Measurements from ENCODE around the gene DSG2. TPM values are rescaled to one million over a fixed set of nuclear protein-coding genes. Genes with fewer than 3 reads are reported as not detected.

The DSG2 gene
- total RNA-seq, 1 experiment from 2014 or later, result 194 TPM

DNA sequence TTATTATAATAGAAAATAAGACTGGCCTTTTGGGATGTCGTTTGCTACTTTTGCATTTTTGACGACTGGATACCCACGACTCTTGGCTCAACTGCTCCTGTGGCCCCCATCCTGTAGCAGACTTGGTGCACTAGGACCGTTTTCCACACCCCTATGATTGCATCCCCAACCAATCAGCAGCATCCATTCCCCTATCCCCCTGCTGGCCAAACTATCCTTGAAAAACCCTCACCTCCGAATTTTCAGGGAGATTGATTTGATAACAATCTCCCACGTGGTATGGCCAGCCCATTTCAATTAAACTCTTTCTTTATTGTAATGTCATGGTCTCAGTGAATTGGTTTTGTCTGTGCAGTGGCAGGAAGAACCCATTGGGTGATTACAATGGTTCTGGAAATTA is 55.8 kb downstream of the DSG2 start:
- DNase-seq, result peak; percentile 11
- intact Hi-C loops (cut with micrococcal nuclease; ENCODE audit: unreplicated experiment), result no loop called here

DNA sequence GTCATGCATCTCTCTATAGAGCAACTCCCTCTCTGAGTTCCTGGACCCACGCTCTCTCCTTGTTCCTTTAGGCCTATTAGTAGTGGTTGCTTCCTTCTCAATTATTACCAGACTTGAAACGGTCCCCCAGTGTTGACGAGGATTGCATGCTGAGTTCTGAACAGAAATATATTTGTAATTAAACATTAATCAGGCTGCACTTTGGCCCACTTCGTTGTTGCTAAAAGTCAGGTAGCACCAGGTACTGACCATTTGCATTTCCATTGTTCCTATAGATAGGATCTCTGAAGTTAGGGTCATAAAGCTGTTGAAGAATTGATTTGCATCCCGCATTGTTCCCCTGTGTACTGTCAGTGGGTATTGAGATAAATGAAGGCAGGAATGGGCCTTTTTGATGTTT is 56.8 kb downstream of the DSG2 start:
- no TSS peak for BruUV-seq (replicated peaks)
- TF ChIP-seq, protein P1, sequence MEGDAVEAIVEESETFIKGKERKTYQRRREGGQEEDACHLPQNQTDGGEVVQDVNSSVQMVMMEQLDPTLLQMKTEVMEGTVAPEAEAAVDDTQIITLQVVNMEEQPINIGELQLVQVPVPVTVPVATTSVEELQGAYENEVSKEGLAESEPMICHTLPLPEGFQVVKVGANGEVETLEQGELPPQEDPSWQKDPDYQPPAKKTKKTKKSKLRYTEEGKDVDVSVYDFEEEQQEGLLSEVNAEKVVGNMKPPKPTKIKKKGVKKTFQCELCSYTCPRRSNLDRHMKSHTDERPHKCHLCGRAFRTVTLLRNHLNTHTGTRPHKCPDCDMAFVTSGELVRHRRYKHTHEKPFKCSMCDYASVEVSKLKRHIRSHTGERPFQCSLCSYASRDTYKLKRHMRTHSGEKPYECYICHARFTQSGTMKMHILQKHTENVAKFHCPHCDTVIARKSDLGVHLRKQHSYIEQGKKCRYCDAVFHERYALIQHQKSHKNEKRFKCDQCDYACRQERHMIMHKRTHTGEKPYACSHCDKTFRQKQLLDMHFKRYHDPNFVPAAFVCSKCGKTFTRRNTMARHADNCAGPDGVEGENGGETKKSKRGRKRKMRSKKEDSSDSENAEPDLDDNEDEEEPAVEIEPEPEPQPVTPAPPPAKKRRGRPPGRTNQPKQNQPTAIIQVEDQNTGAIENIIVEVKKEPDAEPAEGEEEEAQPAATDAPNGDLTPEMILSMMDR (IDR thresholded peaks at IDR 0.05; ENCODE audit: unreplicated experiment), result no peak
- Mint-ChIP-seq H3K9me3 (ENCODE audit: low read depth, unreplicated experiment) (no peaks in the 10 kb centered on the region), H3K4me1 (ENCODE audit: low read depth, unreplicated experiment) (peaks cover 28% of the 10 kb centered on the region), H3K27ac (ENCODE audit: unreplicated experiment) (no peak overlapping the region), H3K27me3 (ENCODE audit: unreplicated experiment) (no peaks in the 10 kb centered on the region), H3K4me3 (ENCODE audit: low read depth, unreplicated experiment) (no peak overlapping the region), H3K36me3 (ENCODE audit: insufficient read depth, unreplicated experiment) (peaks cover under 1% of the 10 kb centered on the region)
- CTCF ChIA-PET, result no interaction called here
- no peak for DNase-seq
- intact Hi-C loops (cut with micrococcal nuclease; ENCODE audit: unreplicated experiment), result no loop called here

More for the DNA sequence above, 55.8 kb downstream of the DSG2 start:
- no peaks in the 10 kb centered on the region for H3K9me3 Mint-ChIP-seq (ENCODE audit: low read depth, unreplicated experiment)
- peaks cover 28% of the 10 kb centered on the region for H3K4me1 Mint-ChIP-seq (ENCODE audit: low read depth, unreplicated experiment)
- no peak overlapping the region for H3K4me3 Mint-ChIP-seq (ENCODE audit: low read depth, unreplicated experiment)
- H3K36me3 Mint-ChIP-seq (ENCODE audit: insufficient read depth, unreplicated experiment), result peaks cover 9% of the 10 kb centered on the region
- BruUV-seq (replicated peaks), result no TSS peak
- no peak overlapping the region for H3K27ac Mint-ChIP-seq (ENCODE audit: unreplicated experiment)
- TF ChIP-seq, protein P1 (IDR thresholded peaks at IDR 0.05; ENCODE audit: unreplicated experiment), result peak; percentile 32
- H3K27me3 Mint-ChIP-seq (ENCODE audit: unreplicated experiment), result no peaks in the 10 kb centered on the region
- CTCF ChIA-PET, result no interaction called here

DNA sequence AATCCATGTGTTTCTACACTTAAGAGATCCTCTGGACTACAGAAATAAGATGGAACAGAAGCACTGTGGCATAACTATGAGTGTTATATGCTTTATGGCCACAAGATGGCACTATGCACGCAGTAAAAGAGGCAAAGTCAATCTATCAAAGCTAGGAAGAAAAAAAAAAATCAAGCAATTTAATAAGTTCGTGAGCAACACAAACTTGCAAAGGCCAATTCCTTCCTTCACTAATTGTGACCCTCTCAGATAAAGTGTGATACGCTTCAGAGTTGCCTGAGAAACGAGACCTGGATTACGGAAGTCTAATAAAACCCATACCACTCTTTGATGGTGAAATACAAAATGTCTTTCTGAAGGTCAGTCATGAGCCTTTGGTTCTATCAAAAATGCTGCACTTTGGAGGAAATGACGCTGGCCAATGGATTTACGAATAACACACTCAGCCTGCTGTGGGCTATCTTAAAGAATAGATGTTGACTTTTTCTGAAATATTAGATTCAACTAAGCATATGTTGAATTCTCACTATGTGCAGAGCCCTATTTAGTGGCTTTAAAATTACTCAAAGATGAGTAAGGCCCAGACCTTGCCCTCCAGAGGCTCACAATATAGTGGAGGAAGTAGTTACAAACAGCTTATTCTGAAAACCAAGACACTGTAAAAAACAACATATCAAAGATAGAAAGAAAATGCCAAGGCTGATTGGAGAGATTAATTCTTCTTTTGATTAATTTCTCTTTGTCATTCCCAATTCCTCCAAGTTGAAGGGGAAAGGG is 58.2 kb downstream of the DSG2 start:
- BruUV-seq (replicated peaks), result no TSS peak
- peaks cover 28% of the 10 kb centered on the region for H3K4me1 Mint-ChIP-seq (ENCODE audit: low read depth, unreplicated experiment)
- peak; percentile 55 for DNase-seq
- H3K27me3 Mint-ChIP-seq (ENCODE audit: unreplicated experiment), result no peaks in the 10 kb centered on the region
- H3K36me3 Mint-ChIP-seq (ENCODE audit: insufficient read depth, unreplicated experiment), result no peaks in the 10 kb centered on the region
- intact Hi-C loops (cut with micrococcal nuclease; ENCODE audit: unreplicated experiment), result loop anchor here (1.0 to 2.0 kb wide), 2 partner anchors 167 to 263 kb away; no protein-coding TSS in a partner anchor
- H3K4me3 Mint-ChIP-seq (ENCODE audit: low read depth, unreplicated experiment), result no peak overlapping the region
- no peaks in the 10 kb centered on the region for H3K9me3 Mint-ChIP-seq (ENCODE audit: low read depth, unreplicated experiment)
- no peak overlapping the region for H3K27ac Mint-ChIP-seq (ENCODE audit: unreplicated experiment)
- TF ChIP-seq, protein P1 (IDR thresholded peaks at IDR 0.05; ENCODE audit: unreplicated experiment), result peak; percentile 63
- CTCF ChIA-PET, result interaction anchor here (0.7 to 1.2 kb wide), 7 partner anchors 40 to 264 kb away, joined by 3 to 6 read pairs (median 3); no protein-coding TSS in a partner anchor

DNA sequence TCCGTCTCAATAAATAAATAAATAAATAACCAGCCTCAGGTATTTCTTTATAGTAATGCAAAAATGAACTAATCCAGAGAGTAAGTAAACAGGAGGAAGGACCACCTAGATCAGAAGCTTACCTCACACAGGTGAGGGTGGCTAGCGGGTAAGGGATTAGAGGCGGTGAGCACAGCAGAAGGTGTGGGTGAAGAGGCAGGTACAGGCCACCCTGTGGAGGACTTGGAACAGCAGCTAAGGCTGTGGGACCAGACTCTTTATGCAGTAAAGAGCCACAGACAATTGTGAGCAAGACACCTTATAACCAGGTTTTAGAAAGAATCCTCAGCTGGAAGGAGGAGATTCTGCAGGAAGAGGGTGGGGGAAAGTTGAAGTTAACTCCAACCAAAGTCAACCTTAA is 59.5 kb downstream of the DSG2 start:
- H3K27me3 Mint-ChIP-seq (ENCODE audit: unreplicated experiment), result no peaks in the 10 kb centered on the region
- no peaks in the 10 kb centered on the region for H3K36me3 Mint-ChIP-seq (ENCODE audit: insufficient read depth, unreplicated experiment)
- CTCF ChIA-PET, result no interaction called here
- intact Hi-C loops (cut with micrococcal nuclease; ENCODE audit: unreplicated experiment), result loop anchor here (2.0 kb wide), 1 partner anchor 165 kb away; no protein-coding TSS in a partner anchor
- no peak overlapping the region for H3K4me3 Mint-ChIP-seq (ENCODE audit: low read depth, unreplicated experiment)
- peak; percentile 10 for DNase-seq
- H3K27ac Mint-ChIP-seq (ENCODE audit: unreplicated experiment), result no peak overlapping the region
- no TSS peak for BruUV-seq (replicated peaks)
- peaks cover 21% of the 10 kb centered on the region for H3K4me1 Mint-ChIP-seq (ENCODE audit: low read depth, unreplicated experiment)
- no peaks in the 10 kb centered on the region for H3K9me3 Mint-ChIP-seq (ENCODE audit: low read depth, unreplicated experiment)
- TF ChIP-seq, protein P1 (IDR thresholded peaks at IDR 0.05; ENCODE audit: unreplicated experiment), result no peak

Data from Calu3 (cell line).